ENCODE data around the gene GMPR. TPM values are rescaled to one million over a fixed set of nuclear protein-coding genes. Genes with fewer than 3 reads are reported as not detected.
"Not testable (repeated sequence)": the region's sequence is repeated elsewhere in the genome, so short reads cannot be mapped to it uniquely, and the experiment has no call there.

Gene GMPR
- total RNA-seq, 1 experiment from 2014 or later = 24.0 TPM

GRCh38 chr6:16258709-16259075 lies 20.3 kb downstream of the GMPR start:
- H3K27me3 ChIP-seq (ENCODE audit: insufficient read depth, low read length) = no peaks in the 10 kb centered on the region
- TF ChIP-seq CEBPB (IDR thresholded peaks at IDR 0.05; ENCODE audit: low read depth) (no peak), CBX3 (IDR thresholded peaks at IDR 0.05; ENCODE audit: low read depth) (no peak), ELF1 (IDR thresholded peaks at IDR 0.05; ENCODE audit: borderline replicate concordance, low read depth) (no peak), YY1 (IDR thresholded peaks at IDR 0.05; ENCODE audit: extremely low read depth, insufficient replicate concordance, low read depth, low read length) (no peak), POLR2A (IDR thresholded peaks at IDR 0.05; ENCODE audit: borderline replicate concordance, extremely low read depth, insufficient read depth, insufficient read length) (no peak), MAX (IDR thresholded peaks at IDR 0.05) (no peak), RAD21 (IDR thresholded peaks at IDR 0.05; ENCODE audit: low read depth) (no peak), FOSL1 (IDR thresholded peaks at IDR 0.05; ENCODE audit: low read depth) (no peak), POLR2AphosphoS5 (IDR thresholded peaks at IDR 0.05; ENCODE audit: low read depth, low read length) (no peak), SP1 (IDR thresholded peaks at IDR 0.05; ENCODE audit: low read depth) (no peak), ZFX (IDR thresholded peaks at IDR 0.05) (no peak), TCF7L2 (IDR thresholded peaks at IDR 0.05; ENCODE audit: borderline replicate concordance, extremely low read depth, insufficient read depth, insufficient read length) (no peak)
- H3K4me3 ChIP-seq (replicated peaks in 1 of 2; ENCODE audit: low read depth in 1 of 2, low read length in 2 of 2) = no peak overlapping the region
- H3K36me3 ChIP-seq (ENCODE audit: control insufficient read depth in 1 of 2, insufficient read depth in 2 of 2, low read length in 2 of 2) = peaks cover 2 to 5% of the 10 kb centered on the region in 2 experiments; a peak in 1 of 4 replicates
- no peak overlapping the region for H3K27ac ChIP-seq (ENCODE audit: low read depth, low read length)
- H3K4me1 ChIP-seq (ENCODE audit: control insufficient read depth in 1 of 2, insufficient read depth in 2 of 2, low read length in 2 of 2) = no peaks in the 10 kb centered on the region
- ChIA-PET RAD21 (ENCODE audit: low non-redundant PET in 1 of 2, low total read pairs in 2 of 2, uncharacterized antibody in 2 of 2, unreplicated experiment in 2 of 2) (no interaction called here), CTCF (no interaction called here), POLR2A (no interaction called here)
- H2AFZ ChIP-seq (ENCODE audit: low read depth, low read length, poor library complexity, severe bottlenecking) = no peak overlapping the region
- DNase-seq (ENCODE audit: low read depth, low spot score) (no peak), ATAC-seq (no peak)
- BruUV-seq (replicated peaks) = no TSS peak
- no peak overlapping the region for H3K4me2 ChIP-seq (ENCODE audit: low read length)
- H3K79me2 ChIP-seq (ENCODE audit: insufficient read depth, low read length) = no peaks in the 10 kb centered on the region
- H3K9me2 ChIP-seq (ENCODE audit: insufficient read depth) = no peaks in the 10 kb centered on the region
- H3K9ac ChIP-seq (ENCODE audit: low read length) = no peak overlapping the region
- H4K20me1 ChIP-seq (ENCODE audit: insufficient read depth) = no peaks in the 10 kb centered on the region
- intact Hi-C loops (cut with micrococcal nuclease) = no loop called here
- H3K9me3 ChIP-seq (ENCODE audit: control insufficient read depth in 1 of 2, insufficient read depth in 1 of 2, low read depth in 1 of 2, low read length in 2 of 2) = no peaks in the 10 kb centered on the region

GRCh38 chr6:16259604-16260003 lies 21.2 kb downstream of the GMPR start:
- H2AFZ ChIP-seq (ENCODE audit: low read depth, low read length, poor library complexity, severe bottlenecking); intact Hi-C loops (cut with micrococcal nuclease); RAD21 ChIA-PET (ENCODE audit: low non-redundant PET in 1 of 2, low total read pairs in 2 of 2, uncharacterized antibody in 2 of 2, unreplicated experiment in 2 of 2): not testable (repeated sequence)

GRCh38 chr6:16260602-16261001 lies 22.2 kb downstream of the GMPR start:
- H3K9me3 ChIP-seq (ENCODE audit: control insufficient read depth in 1 of 2, insufficient read depth in 1 of 2, low read depth in 1 of 2, low read length in 2 of 2); H3K36me3 ChIP-seq (ENCODE audit: control insufficient read depth in 1 of 2, insufficient read depth in 2 of 2, low read length in 2 of 2); H3K4me1 ChIP-seq (ENCODE audit: control insufficient read depth in 1 of 2, insufficient read depth in 2 of 2, low read length in 2 of 2); H3K4me2 ChIP-seq (ENCODE audit: low read length); DNase-seq (ENCODE audit: low read depth, low spot score); H3K9me2 ChIP-seq (ENCODE audit: insufficient read depth); POLR2A ChIA-PET; CTCF ChIA-PET; H3K27ac ChIP-seq (ENCODE audit: low read depth, low read length); ATAC-seq; H2AFZ ChIP-seq (ENCODE audit: low read depth, low read length, poor library complexity, severe bottlenecking); intact Hi-C loops (cut with micrococcal nuclease); H3K9ac ChIP-seq (ENCODE audit: low read length); BruUV-seq (replicated peaks); H3K27me3 ChIP-seq (ENCODE audit: insufficient read depth, low read length); H4K20me1 ChIP-seq (ENCODE audit: insufficient read depth); RAD21 ChIA-PET (ENCODE audit: low non-redundant PET in 1 of 2, low total read pairs in 2 of 2, uncharacterized antibody in 2 of 2, unreplicated experiment in 2 of 2); H3K4me3 ChIP-seq (replicated peaks in 1 of 2; ENCODE audit: low read depth in 1 of 2, low read length in 2 of 2); H3K79me2 ChIP-seq (ENCODE audit: insufficient read depth, low read length): not testable (repeated sequence)

More at GRCh38 chr6:16259604-16260003, 21.2 kb downstream of the GMPR start:
- CTCF ChIA-PET; BruUV-seq (replicated peaks); POLR2A ChIA-PET; H3K9me2 ChIP-seq (ENCODE audit: insufficient read depth); H4K20me1 ChIP-seq (ENCODE audit: insufficient read depth); H3K79me2 ChIP-seq (ENCODE audit: insufficient read depth, low read length); H3K27me3 ChIP-seq (ENCODE audit: insufficient read depth, low read length); H3K9ac ChIP-seq (ENCODE audit: low read length); H3K9me3 ChIP-seq (ENCODE audit: control insufficient read depth in 1 of 2, insufficient read depth in 1 of 2, low read depth in 1 of 2, low read length in 2 of 2); H3K27ac ChIP-seq (ENCODE audit: low read depth, low read length); H3K4me2 ChIP-seq (ENCODE audit: low read length); H3K4me3 ChIP-seq (replicated peaks in 1 of 2; ENCODE audit: low read depth in 1 of 2, low read length in 2 of 2); H3K4me1 ChIP-seq (ENCODE audit: control insufficient read depth in 1 of 2, insufficient read depth in 2 of 2, low read length in 2 of 2); ATAC-seq; DNase-seq (ENCODE audit: low read depth, low spot score); H3K36me3 ChIP-seq (ENCODE audit: control insufficient read depth in 1 of 2, insufficient read depth in 2 of 2, low read length in 2 of 2): not testable (repeated sequence)
